Spinal cord (tissue), 10 donors: ENCODE data around the gene TOM1. TPM values are rescaled to one million over a fixed set of nuclear protein-coding genes. Genes with fewer than 3 reads are reported as not detected.
"Not testable (repeated sequence)": the region's sequence is repeated elsewhere in the genome, so short reads cannot be mapped to it uniquely, and the experiment has no call there.

Experiments used
- DNase-seq, 6 donors: peaks; one replicate each; pipeline versions ENCODE4 v3.0.0 to v3.0.0-alpha.2; 2013 to 2015; ENCODE audit warnings: low spot score in 6 of 6, low read depth in 4 of 6
- H3K27ac ChIP-seq: one replicate; pipeline ENCODE4 v1.5.1; 2013; ENCODE audit warnings: low read depth, low read length, control low read depth
- H3K27me3 ChIP-seq: one replicate; pipeline ENCODE4 v1.6.1; 2013; ENCODE audit warnings: low read length; ENCODE audit not compliant: control insufficient read depth, insufficient read depth
- H3K36me3 ChIP-seq: one replicate; pipeline ENCODE4 v1.6.1; 2013; ENCODE audit warnings: low read length; ENCODE audit not compliant: control insufficient read depth, insufficient read depth
- H3K4me1 ChIP-seq: one replicate; pipeline ENCODE4 v1.6.1; 2013; ENCODE audit warnings: low read length; ENCODE audit not compliant: control insufficient read depth, insufficient read depth
- H3K4me3 ChIP-seq: one replicate; pipeline ENCODE4 v1.5.1; 2013; ENCODE audit warnings: low read depth, low read length, control low read depth
- H3K9me3 ChIP-seq: one replicate; pipeline ENCODE4 v1.6.1; 2013; ENCODE audit warnings: low read length; ENCODE audit not compliant: control insufficient read depth, insufficient read depth
- WGBS: methylation state at CpG from one replicate; pipeline ENCODE4 v1.1.5; 2013; ENCODE audit warnings: missing lambda C conversion rate; ENCODE audit not compliant: insufficient coverage; 5-methylcytosine and 5-hydroxymethylcytosine counted together
- polyA plus RNA-seq, 2 donors: library from polyadenylated mRNA; unstranded; fragments of 120-200 nt; gene quantifications; one replicate each; pipeline ENCODE4 v1.2.1, GENCODE V29; 2013; ENCODE audit not compliant: insufficient read length in 2 of 2
- total RNA-seq, 2 donors: library from RNA; depleted of rRNA in 1 of 2; stranded (reverse); fragments of 120-200 nt in 1 of 2; fragments of >200 nt in 1 of 2; gene quantifications; one replicate each; pipeline versions ENCODE4 v1.2.3 to v1.2.4, GENCODE V29; 2013 to 2014
- donor health status: healthy.

Gene TOM1
- total and polyA plus RNA-seq, 4 donors: 20.0 to 52.7 (median 38.8) TPM

DNA sequence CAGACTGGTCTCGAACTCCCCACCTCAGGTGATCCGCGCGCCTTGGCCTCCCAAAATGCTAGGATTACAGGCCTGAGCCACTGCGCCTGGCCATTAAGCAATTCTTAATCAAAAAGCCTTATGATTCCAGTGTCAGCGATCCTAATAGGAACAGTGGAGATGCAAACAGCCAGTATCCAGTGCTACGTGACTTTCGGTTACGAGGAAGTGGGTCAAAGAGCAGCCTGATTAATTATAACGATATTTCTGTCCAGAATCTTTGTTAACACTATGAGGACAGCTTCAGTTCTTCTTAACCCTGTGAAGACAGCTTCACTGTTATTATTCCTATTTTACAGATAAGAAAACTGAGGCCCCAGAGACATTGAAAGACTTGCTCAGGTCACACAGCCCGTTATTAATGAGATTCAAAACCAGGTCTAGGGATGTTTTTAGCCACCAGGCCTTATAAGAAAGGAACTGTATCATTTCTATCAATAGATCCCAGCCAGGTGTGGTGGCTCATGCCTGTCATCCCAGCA lies 63.9 kb downstream of the TOM1 start:
- H3K4me3 ChIP-seq: no peak overlapping the region
- H3K9me3 ChIP-seq: no peaks in the 10 kb centered on the region
- H3K36me3 ChIP-seq: no peaks in the 10 kb centered on the region
- H3K27ac ChIP-seq: no peak overlapping the region
- DNase-seq: no peak
- 97% methylated on average over 7 of the region's 11 CpGs for whole genome bisulfite sequencing
- no peaks in the 10 kb centered on the region for H3K27me3 ChIP-seq
- H3K4me1 ChIP-seq: no peaks in the 10 kb centered on the region

DNA sequence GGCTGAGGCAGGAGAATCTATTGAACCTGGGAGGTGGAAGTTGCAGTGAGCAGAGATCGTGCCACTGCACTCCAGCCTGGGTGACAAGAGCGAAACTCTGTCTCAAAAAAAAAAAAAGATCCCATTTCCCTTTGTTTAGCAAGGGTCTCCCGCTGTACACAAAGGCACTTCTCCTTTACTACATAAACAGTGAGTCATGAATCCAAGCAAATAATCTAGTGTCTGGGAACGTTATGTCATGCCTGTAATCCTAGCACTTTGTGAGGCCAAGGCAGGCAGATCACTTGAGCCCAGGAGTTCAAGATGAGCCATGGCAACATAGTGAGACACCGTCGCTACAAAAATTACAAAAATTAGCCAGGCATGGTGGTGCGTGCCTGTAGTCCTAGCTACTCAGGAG lies 64.5 kb downstream of the TOM1 start:
- H3K4me3 ChIP-seq, H3K9me3 ChIP-seq, H3K27me3 ChIP-seq, H3K36me3 ChIP-seq, DNase-seq, H3K27ac ChIP-seq, H3K4me1 ChIP-seq: not testable (repeated sequence)
- WGBS: 56% methylated on average over 3 of the region's 7 CpGs

DNA sequence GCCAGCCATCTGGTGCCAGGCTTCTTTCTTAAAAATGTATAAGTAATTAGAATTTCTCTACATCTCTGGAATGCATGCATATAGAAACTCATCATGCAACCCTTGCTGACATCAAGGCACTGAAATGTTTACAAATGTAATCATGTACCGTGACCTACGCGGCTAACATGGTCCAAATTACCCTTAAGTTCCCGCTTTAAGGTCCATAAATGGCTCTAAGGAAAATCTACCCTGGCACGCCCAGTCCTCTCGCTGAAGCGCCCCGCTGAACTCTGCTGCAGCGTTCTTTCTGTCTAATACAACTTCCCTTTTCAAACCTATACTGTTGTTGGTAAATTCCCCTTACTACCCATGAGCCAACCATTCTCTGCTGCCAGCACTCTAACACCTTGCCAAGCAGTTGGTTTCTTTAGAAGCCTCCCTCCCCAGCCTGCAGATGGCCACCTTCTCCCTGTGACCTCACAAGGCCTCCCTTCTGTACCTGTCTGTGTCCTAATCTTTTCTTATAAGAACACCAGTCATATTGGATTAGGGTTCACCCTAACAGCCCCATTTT lies 67.7 kb downstream of the TOM1 start:
- no peak overlapping the region for H3K4me3 ChIP-seq
- no peak overlapping the region for H3K27ac ChIP-seq
- H3K4me1 ChIP-seq: peaks cover 8% of the 10 kb centered on the region
- H3K27me3 ChIP-seq: peaks cover 2% of the 10 kb centered on the region
- H3K36me3 ChIP-seq: no peaks in the 10 kb centered on the region
- H3K9me3 ChIP-seq: no peaks in the 10 kb centered on the region
- DNase-seq: no peak
- WGBS: 81% methylated on average over 9 of the region's 9 CpGs

DNA sequence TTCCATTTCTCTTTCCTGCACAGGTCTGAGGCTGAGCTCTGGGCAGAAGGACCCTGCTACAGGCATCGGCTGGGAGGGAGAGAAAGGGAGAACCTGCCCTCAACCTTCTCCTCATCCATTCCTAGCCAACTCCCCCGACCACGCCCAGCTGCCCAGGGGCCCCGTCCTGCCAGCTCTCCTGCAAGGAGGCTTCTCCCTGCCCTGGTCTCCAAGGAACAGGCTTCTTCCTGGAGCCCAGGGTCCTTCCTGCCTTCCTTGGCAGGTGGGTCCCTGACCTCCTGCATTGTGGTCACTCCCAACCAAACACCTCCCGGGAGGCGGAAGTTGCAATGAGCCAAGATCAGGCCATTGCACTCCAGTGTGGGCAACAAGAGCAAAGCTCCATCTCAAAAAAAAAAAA lies 68.7 kb downstream of the TOM1 start:
- no peaks in the 10 kb centered on the region for H3K36me3 ChIP-seq
- 87% methylated on average over 4 of the region's 6 CpGs for WGBS
- H3K27me3 ChIP-seq: peaks cover 2% of the 10 kb centered on the region
- peaks cover 8% of the 10 kb centered on the region for H3K4me1 ChIP-seq
- no peak for DNase-seq
- H3K9me3 ChIP-seq: no peaks in the 10 kb centered on the region
- H3K4me3 ChIP-seq: no peak overlapping the region
- H3K27ac ChIP-seq: no peak overlapping the region

DNA sequence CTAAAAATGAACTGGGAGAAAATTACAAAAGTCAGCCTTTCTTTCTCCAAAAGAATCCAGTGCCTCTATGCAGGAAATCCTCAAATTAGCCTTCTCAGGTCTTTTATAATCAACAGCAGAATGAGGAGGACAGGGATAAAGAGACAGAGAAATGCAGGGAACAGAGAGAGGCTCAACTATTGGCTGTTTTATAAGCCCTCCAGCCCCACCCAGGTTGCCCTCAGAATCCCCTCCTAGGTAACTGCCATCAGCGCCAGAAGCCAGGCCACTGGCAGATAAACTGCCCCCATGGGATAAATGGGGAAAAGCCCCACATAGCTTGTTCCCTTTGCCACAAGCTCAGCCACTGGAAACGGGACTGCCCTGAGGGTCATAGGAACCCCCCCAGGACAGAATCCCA lies 70.3 kb downstream of the TOM1 start:
- no peaks in the 10 kb centered on the region for H3K9me3 ChIP-seq
- peaks cover 8% of the 10 kb centered on the region for H3K4me1 ChIP-seq
- 50% methylated on average over 1 of the region's 2 CpGs for WGBS
- peaks cover 2% of the 10 kb centered on the region for H3K27me3 ChIP-seq
- H3K36me3 ChIP-seq: no peaks in the 10 kb centered on the region
- DNase-seq: no peak
- H3K4me3 ChIP-seq: no peak overlapping the region
- H3K27ac ChIP-seq: no peak overlapping the region

DNA sequence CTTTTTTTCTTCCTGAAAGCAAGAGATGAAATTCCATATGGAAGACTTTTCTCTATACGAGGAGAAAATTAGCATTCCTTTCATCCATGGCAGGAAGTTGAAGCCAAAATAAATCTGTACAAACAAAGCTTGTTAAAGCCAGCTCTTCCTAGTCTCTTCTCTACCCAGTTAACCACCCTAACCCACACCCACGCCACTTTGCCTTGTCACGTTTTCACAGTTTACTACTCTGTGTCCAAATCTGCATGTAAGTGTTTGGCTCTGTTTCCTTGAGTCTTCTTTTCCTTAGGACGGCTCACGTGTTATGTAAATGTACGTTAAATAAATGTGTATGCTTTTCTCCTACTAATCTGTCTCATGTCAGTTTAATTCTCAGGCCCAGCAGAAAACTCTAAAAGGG lies 74.1 kb downstream of the TOM1 start:
- H3K4me3 ChIP-seq: no peak overlapping the region

DNA sequence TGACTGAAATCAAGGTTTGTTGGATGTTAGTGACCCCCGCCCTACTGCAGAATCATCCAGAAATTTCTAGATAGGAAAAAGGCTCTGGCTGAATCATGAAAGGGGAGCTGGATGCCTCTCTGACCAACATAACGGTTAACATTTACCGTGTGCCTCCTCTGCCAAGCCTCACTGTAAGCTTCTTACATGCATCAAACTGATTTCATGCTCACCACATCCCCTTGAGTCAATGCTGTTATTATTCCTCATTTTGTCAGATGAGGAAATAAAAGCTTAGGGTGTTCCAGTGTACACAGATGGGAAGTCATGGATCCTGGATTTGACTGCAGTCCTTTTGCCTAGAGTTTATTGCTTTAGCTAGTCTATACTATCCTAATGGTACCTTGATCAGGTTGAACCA lies 75.3 kb downstream of the TOM1 start:
- Histone ChIP-seq H3K4me3 (no peak overlapping the region), H3K27ac (no peak overlapping the region), H3K4me1 (peaks cover 23% of the 10 kb centered on the region), H3K9me3 (no peaks in the 10 kb centered on the region), H3K36me3 (no peaks in the 10 kb centered on the region), H3K27me3 (peaks cover 2% of the 10 kb centered on the region)
- DNase-seq: no peak
- 100% methylated on average over 1 of the region's 3 CpGs for WGBS

More for the DNA sequence above, 74.1 kb downstream of the TOM1 start:
- peak in 1 of 6 donors; percentile 81 for DNase-seq
- Histone ChIP-seq H3K36me3 (no peaks in the 10 kb centered on the region), H3K4me1 (peaks cover 23% of the 10 kb centered on the region), H3K27ac (no peak overlapping the region), H3K27me3 (peaks cover 2% of the 10 kb centered on the region), H3K9me3 (no peaks in the 10 kb centered on the region)
- WGBS: no CpG with 5 or more reads among the region's 6 CpGs

DNA sequence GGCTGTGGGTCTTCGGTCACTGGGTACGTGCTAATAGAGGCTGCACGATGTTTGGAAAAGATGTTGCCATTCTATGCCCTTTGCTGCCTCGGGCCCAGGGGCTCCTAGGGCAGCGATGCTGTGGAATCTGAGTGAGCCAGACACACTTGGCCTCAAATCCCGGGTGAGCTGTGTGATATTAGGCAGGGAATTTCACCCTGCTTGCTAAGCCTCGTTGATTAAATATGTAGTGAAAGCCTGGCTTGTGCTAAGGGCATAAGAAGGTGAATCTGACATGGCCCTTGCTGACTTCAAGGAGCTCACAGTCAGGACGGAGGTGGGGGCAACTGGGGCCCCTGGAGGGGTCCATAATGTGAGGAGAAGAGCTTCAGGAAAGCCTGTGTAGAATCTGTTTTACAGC lies 75.8 kb downstream of the TOM1 start:
- no peaks in the 10 kb centered on the region for H3K9me3 ChIP-seq
- no peaks in the 10 kb centered on the region for H3K36me3 ChIP-seq
- no peak for DNase-seq
- H3K27ac ChIP-seq: no peak overlapping the region
- WGBS: 75% methylated on average over 7 of the region's 8 CpGs
- peaks cover 25% of the 10 kb centered on the region for H3K4me1 ChIP-seq
- peaks cover 2% of the 10 kb centered on the region for H3K27me3 ChIP-seq
- H3K4me3 ChIP-seq: no peak overlapping the region

DNA sequence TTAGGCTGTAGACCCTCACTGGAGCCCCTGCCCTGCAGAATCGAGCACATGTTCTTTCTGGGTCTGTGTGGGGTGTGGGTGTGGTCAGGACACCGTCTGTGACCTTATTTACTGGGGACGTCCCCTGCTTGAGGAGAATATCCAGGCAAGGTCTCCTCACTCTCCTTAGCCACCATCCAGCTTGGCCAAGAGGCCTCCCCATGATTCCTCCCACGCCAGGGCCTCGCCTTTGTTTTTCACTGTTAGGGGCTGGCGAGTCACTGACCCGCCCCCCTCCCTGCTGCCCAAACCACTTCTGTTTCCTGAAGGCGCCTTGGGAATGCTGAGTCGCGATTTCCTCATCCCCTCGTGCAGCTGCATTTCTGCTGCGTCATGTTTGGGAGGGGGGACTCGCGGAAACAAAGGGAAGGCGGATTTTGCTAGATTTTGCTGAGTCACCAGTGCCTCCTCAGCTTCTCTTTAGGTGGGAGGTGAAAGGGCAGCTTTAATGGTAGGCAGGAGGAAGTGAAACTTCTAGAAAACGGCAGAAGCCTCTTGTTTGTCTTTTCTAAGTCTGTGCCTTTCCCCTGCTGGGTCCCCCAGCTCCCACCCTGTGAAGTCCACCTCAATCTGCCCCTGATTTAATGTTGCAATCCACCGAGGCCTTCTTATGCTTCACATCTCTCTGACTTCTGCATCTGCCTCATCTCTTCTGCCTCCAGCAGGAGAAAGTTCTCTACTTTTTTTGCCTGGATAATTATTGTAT lies 77.2 kb downstream of the TOM1 start:
- Histone ChIP-seq H3K36me3 (no peaks in the 10 kb centered on the region), H3K27me3 (peaks cover 4% of the 10 kb centered on the region), H3K4me3 (no peak overlapping the region), H3K9me3 (no peaks in the 10 kb centered on the region), H3K27ac (peak overlapping the region; percentile 78), H3K4me1 (peaks cover 31% of the 10 kb centered on the region)
- peak in 5 of 6 donors; percentile 61 to 93 (median 71) for DNase-seq
- 13% methylated on average over 9 of the region's 17 CpGs for WGBS

DNA sequence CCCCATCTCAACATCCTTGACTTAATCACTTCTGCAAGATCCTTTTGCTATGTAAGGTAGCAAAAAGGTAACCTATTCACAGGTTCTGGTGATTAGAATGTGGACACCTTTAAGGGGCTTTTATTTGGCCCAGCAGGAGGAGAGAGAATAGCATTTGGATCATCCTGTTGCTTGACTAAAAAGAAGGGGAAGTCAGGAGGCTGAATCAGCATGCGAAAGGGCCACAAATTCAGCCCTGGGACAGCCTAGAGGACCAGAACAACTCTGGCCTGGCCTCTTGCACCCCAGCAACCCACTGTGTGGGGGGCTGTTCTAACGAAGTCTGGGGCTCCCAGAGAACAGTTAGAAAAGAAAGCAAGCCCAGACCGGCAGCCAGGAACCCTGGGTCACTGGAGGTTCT lies 78.0 kb downstream of the TOM1 start:
- H3K9me3 ChIP-seq: no peaks in the 10 kb centered on the region
- no peak overlapping the region for H3K4me3 ChIP-seq
- peaks cover 4% of the 10 kb centered on the region for H3K27me3 ChIP-seq
- H3K36me3 ChIP-seq: no peaks in the 10 kb centered on the region
- peak overlapping the region; percentile 64 for H3K27ac ChIP-seq
- H3K4me1 ChIP-seq: peaks cover 26% of the 10 kb centered on the region
- no peak for DNase-seq
- whole genome bisulfite sequencing: 71% methylated on average over 3 of the region's 3 CpGs
